Trophoblast cell (in vitro differentiated cells and primary cell): ENCODE measurements around the gene HELZ2.

Experiments
- DNase-seq, 2 donors: peaks; one replicate each; pipeline ENCODE4 v3.0.0-alpha.2; 2016
- H2AFZ ChIP-seq: 2 replicates; pipeline ENCODE4 v1.6.1; 2013; ENCODE audit warnings: low read length, moderate library complexity, mild to moderate bottlenecking; ENCODE audit not compliant: insufficient read depth, poor library complexity
- H2AK5ac ChIP-seq: 2 replicates; pipeline ENCODE4 v1.6.1; 2013; ENCODE audit warnings: mild to moderate bottlenecking, low read length
- H2BK120ac ChIP-seq: 2 replicates; pipeline ENCODE4 v1.6.1; 2013; ENCODE audit warnings: low read length, mild to moderate bottlenecking, moderate library complexity; ENCODE audit not compliant: insufficient read depth, poor library complexity
- H2BK12ac ChIP-seq: 2 replicates; pipeline ENCODE4 v1.6.1; 2013; ENCODE audit warnings: mild to moderate bottlenecking, low read length, moderate library complexity
- H2BK5ac ChIP-seq: 2 replicates; pipeline ENCODE4 v1.6.1; 2013; ENCODE audit warnings: low read length, low read depth, moderate library complexity, mild to moderate bottlenecking; ENCODE audit not compliant: poor library complexity
- H3K14ac ChIP-seq: 2 replicates; pipeline ENCODE4 v1.6.1; 2013; ENCODE audit warnings: mild to moderate bottlenecking, low read length
- H3K18ac ChIP-seq: 2 replicates; pipeline ENCODE4 v1.6.1; 2013; ENCODE audit warnings: mild to moderate bottlenecking, low read length
- H3K23ac ChIP-seq: 2 replicates; pipeline ENCODE4 v1.6.1; 2013; ENCODE audit warnings: low read length
- H3K27ac ChIP-seq: 2 replicates; pipeline ENCODE4 v1.5.1; 2013; ENCODE audit warnings: low read depth, mild to moderate bottlenecking, inconsistent platforms, low read length, moderate library complexity
- H3K27me3 ChIP-seq: 2 replicates; pipeline ENCODE4 v1.6.1; 2013; ENCODE audit warnings: inconsistent platforms, mild to moderate bottlenecking, low read length, moderate library complexity; ENCODE audit not compliant: insufficient read depth
- H3K36me3 ChIP-seq, 2 experiments: 1 replicate in 1 of 2; 2 replicates in 1 of 2; pipeline ENCODE4 v1.6.1; 2013; ENCODE audit warnings: low read length in 2 of 2, mild to moderate bottlenecking in 2 of 2, moderate library complexity in 1 of 2; ENCODE audit not compliant: insufficient read depth in 2 of 2, control insufficient read depth in 1 of 2
- H3K4ac ChIP-seq: 2 replicates; pipeline ENCODE4 v1.6.1; 2013; ENCODE audit warnings: low read depth, mild to moderate bottlenecking, low read length, moderate library complexity
- H3K4me1 ChIP-seq, 2 experiments: 1 replicate in 1 of 2; 2 replicates in 1 of 2; pipeline ENCODE4 v1.6.1; 2013; ENCODE audit warnings: low read length in 2 of 2, mild to moderate bottlenecking in 2 of 2, moderate library complexity in 1 of 2; ENCODE audit not compliant: insufficient read depth in 2 of 2, control insufficient read depth in 1 of 2
- H3K4me2 ChIP-seq: 2 replicates; pipeline ENCODE4 v1.6.1; 2013; ENCODE audit warnings: inconsistent platforms, mild to moderate bottlenecking, low read length, moderate library complexity
- H3K4me3 ChIP-seq: 2 replicates; pipeline ENCODE4 v1.5.1; 2013; ENCODE audit warnings: mild to moderate bottlenecking, low read depth, low read length, inconsistent platforms
- H3K79me1 ChIP-seq: one replicate; pipeline ENCODE4 v1.6.1; 2013; ENCODE audit warnings: low read length
- H3K79me2 ChIP-seq: 2 replicates; pipeline ENCODE4 v1.6.1; 2013; ENCODE audit warnings: low read length, mild to moderate bottlenecking; ENCODE audit not compliant: control insufficient read depth, insufficient read depth, poor library complexity
- H3K9ac ChIP-seq: 2 replicates; pipeline ENCODE4 v1.6.1; 2013; ENCODE audit warnings: mild to moderate bottlenecking, low read length
- H3K9me3 ChIP-seq: 2 replicates; pipeline ENCODE4 v1.6.1; 2013; ENCODE audit warnings: low read depth, mild to moderate bottlenecking, control low read depth, inconsistent platforms, low read length; ENCODE audit not compliant: insufficient read depth
- H4K12ac ChIP-seq: 2 replicates; pipeline ENCODE4 v1.6.1; 2013; ENCODE audit warnings: low read depth, mild to moderate bottlenecking, low read length, moderate library complexity
- H4K8ac ChIP-seq: 2 replicates; pipeline ENCODE4 v1.6.1; 2013; ENCODE audit warnings: low read depth, mild to moderate bottlenecking, low read length, moderate library complexity
- H4K91ac ChIP-seq: one replicate; pipeline ENCODE4 v1.6.1; 2013; ENCODE audit warnings: low read depth, mild to moderate bottlenecking, low read length, moderate library complexity
- WGBS: extraction: QIAGEN DNeasy Blood & Tissue Kit; methylation state at CpG from one replicate; pipeline ENCODE4 v1.1.7; 2013; ENCODE audit warnings: missing lambda C conversion rate; ENCODE audit not compliant: insufficient read length, insufficient coverage; ENCODE audit errors: extremely low coverage; 5-methylcytosine and 5-hydroxymethylcytosine counted together

The HELZ2 gene

GRCh38 chr20:63541371-63541770 is 32.7 kb downstream of the HELZ2 start:
- Histone ChIP-seq H2BK120ac (no peak overlapping the region), H3K4me3 (no peak overlapping the region), H3K27me3 (no peaks in the 10 kb centered on the region), H3K36me3 (no peaks in the 10 kb centered on the region), H2AK5ac (no peak overlapping the region), H4K91ac (no peak overlapping the region), H4K12ac (no peak overlapping the region), H3K18ac (no peak overlapping the region), H2BK12ac (no peak overlapping the region), H3K79me1 (no peaks in the 10 kb centered on the region), H3K9ac (no peak overlapping the region), H3K4ac (no peak overlapping the region), H3K9me3 (no peaks in the 10 kb centered on the region), H4K8ac (no peak overlapping the region), H3K4me2 (no peak overlapping the region), H3K14ac (no peak overlapping the region), H2BK5ac (no peak overlapping the region), H3K23ac (no peak overlapping the region), H2AFZ (no peak overlapping the region), H3K79me2 (no peaks in the 10 kb centered on the region), H3K27ac (no peak overlapping the region), H3K4me1 (peaks cover 0 to 8% of the 10 kb centered on the region in 2 experiments)
- no CpG with 5 or more reads among the region's 28 CpGs for WGBS
- no peak for DNase-seq

GRCh38 chr20:63540417-63541186 is 33.4 kb downstream of the HELZ2 start:
- Histone ChIP-seq H2BK12ac (no peak overlapping the region), H2AFZ (no peak overlapping the region), H4K91ac (no peak overlapping the region), H3K9me3 (no peaks in the 10 kb centered on the region), H3K18ac (no peak overlapping the region), H3K36me3 (no peaks in the 10 kb centered on the region), H2BK5ac (no peak overlapping the region), H3K14ac (no peak overlapping the region), H3K23ac (no peak overlapping the region), H2BK120ac (no peak overlapping the region), H3K27me3 (no peaks in the 10 kb centered on the region), H3K9ac (no peak overlapping the region), H3K27ac (no peak overlapping the region), H2AK5ac (no peak overlapping the region), H3K4ac (no peak overlapping the region), H3K79me2 (no peaks in the 10 kb centered on the region), H3K4me2 (no peak overlapping the region), H4K12ac (no peak overlapping the region), H3K4me3 (no peak overlapping the region), H3K79me1 (no peaks in the 10 kb centered on the region), H3K4me1 (peaks cover 0 to 8% of the 10 kb centered on the region in 2 experiments), H4K8ac (no peak overlapping the region)
- DNase-seq: no peak
- WGBS: no CpG with 5 or more reads among the region's 49 CpGs

- H2AFZ ChIP-seq: no peak overlapping the region
- H2BK120ac ChIP-seq: no peak overlapping the region
- no peak overlapping the region for H3K4ac ChIP-seq
Measured at GRCh38 chr20:63539441-63540370, 34.3 kb downstream of the HELZ2 start.

GRCh38 chr20:63539092-63539430 is 35.0 kb downstream of the HELZ2 start:
- no peak overlapping the region for H2AFZ ChIP-seq
- no peak overlapping the region for H3K4ac ChIP-seq
- peaks cover 0 to 5% of the 10 kb centered on the region in 2 experiments for H3K4me1 ChIP-seq
- no peak overlapping the region for H3K4me3 ChIP-seq
- H3K9me3 ChIP-seq: no peaks in the 10 kb centered on the region
- no peak overlapping the region for H2BK5ac ChIP-seq
- H4K8ac ChIP-seq: no peak overlapping the region
- H3K36me3 ChIP-seq: no peaks in the 10 kb centered on the region
- H3K27me3 ChIP-seq: no peaks in the 10 kb centered on the region
- H3K18ac ChIP-seq: no peak overlapping the region
- no peak overlapping the region for H2BK120ac ChIP-seq
- no peak for DNase-seq
- H3K79me2 ChIP-seq: no peaks in the 10 kb centered on the region
- H3K14ac ChIP-seq: no peak overlapping the region
- no peak overlapping the region for H2AK5ac ChIP-seq
- no peak overlapping the region for H3K23ac ChIP-seq
- H4K12ac ChIP-seq: no peak overlapping the region
- no peak overlapping the region for H3K27ac ChIP-seq
- no peak overlapping the region for H3K9ac ChIP-seq
- no peak overlapping the region for H4K91ac ChIP-seq
- H2BK12ac ChIP-seq: no peak overlapping the region
- H3K79me1 ChIP-seq: no peaks in the 10 kb centered on the region
- no peak overlapping the region for H3K4me2 ChIP-seq
- no CpG with 5 or more reads among the region's 12 CpGs for WGBS

More at GRCh38 chr20:63539441-63540370, 34.3 kb downstream of the HELZ2 start:
- no peak overlapping the region for H3K4me2 ChIP-seq
- H3K23ac ChIP-seq: no peak overlapping the region
- no peak overlapping the region for H3K14ac ChIP-seq
- no CpG with 5 or more reads among the region's 29 CpGs for WGBS
- H2BK5ac ChIP-seq: no peak overlapping the region
- H3K9ac ChIP-seq: no peak overlapping the region
- H4K8ac ChIP-seq: no peak overlapping the region
- H3K4me3 ChIP-seq: no peak overlapping the region
- no peaks in the 10 kb centered on the region for H3K27me3 ChIP-seq
- H3K9me3 ChIP-seq: no peaks in the 10 kb centered on the region
- no peaks in the 10 kb centered on the region for H3K36me3 ChIP-seq
- H3K79me2 ChIP-seq: no peaks in the 10 kb centered on the region
- no peak for DNase-seq
- peaks cover 0 to 5% of the 10 kb centered on the region in 2 experiments for H3K4me1 ChIP-seq
- no peak overlapping the region for H4K91ac ChIP-seq
- no peak overlapping the region for H3K27ac ChIP-seq
- no peak overlapping the region for H3K18ac ChIP-seq
- no peak overlapping the region for H4K12ac ChIP-seq
- H2AK5ac ChIP-seq: no peak overlapping the region
- no peak overlapping the region for H2BK12ac ChIP-seq
- H3K79me1 ChIP-seq: no peaks in the 10 kb centered on the region
